Regular cardiac myocyte (primary cell): ENCODE data around the gene BTNL9. TPM values are rescaled to one million over a fixed set of nuclear protein-coding genes. Genes with fewer than 3 reads are reported as not detected.

Experiments used
- total RNA-seq: library from RNA; depleted of rRNA; stranded (reverse); fragments of >200 nt; gene quantifications from 2 replicates; pipeline ENCODE4 v1.2.3, GENCODE V29; 2014

Gene BTNL9
- not detected in 2 replicates for total RNA-seq

GRCh38 chr5:181039931-181040630 lies at the start of gene BTNL9:
Gene BTNL9 (plus strand): TSS chr5:181040266. CDS start chr5:181045490, 5,224 bp downstream.

Other genes starting within 250 kb of the BTNL9 start
- gene MGAT1, start 237.5 kb upstream of the BTNL9 start, total RNA-seq, result 74.1 and 118 TPM in 2 replicates
- 23.4 and 24.8 TPM in 2 replicates for gene ZFP62, start 179.0 kb upstream of the BTNL9 start, total RNA-seq
- gene BTNL8, start 141.1 kb upstream of the BTNL9 start, total RNA-seq, result not detected in 2 replicates
- not detected in 2 replicates for gene BTNL3, start 51.4 kb upstream of the BTNL9 start, total RNA-seq
- not detected in 2 replicates for gene OR2V1, start 90.9 kb downstream of the BTNL9 start, total RNA-seq
- gene OR2V2, start 107.3 kb downstream of the BTNL9 start, total RNA-seq, result not detected in 2 replicates
- 0.85 and 3.1 TPM in 2 replicates for gene TRIM7, start 164.9 kb downstream of the BTNL9 start, total RNA-seq
- gene TRIM41, start 183.0 kb downstream of the BTNL9 start, total RNA-seq, result 9.3 and 13.6 TPM in 2 replicates
- gene RACK1, start 203.6 kb downstream of the BTNL9 start, total RNA-seq, result 3,272 and 3,476 TPM in 2 replicates
- 6.8 and 6.9 TPM in 2 replicates for gene TRIM52, start 220.9 kb downstream of the BTNL9 start, total RNA-seq